GM19455 (cell line): Measurements from ENCODE around the gene TCF12.

Experiments used
- ATAC-seq: cut with Tn5 transposase; IDR thresholded peaks from one replicate; pipeline ENCODE4 v1.9.1; 2021; ENCODE audit not compliant: unreplicated experiment

TCF12 gene

DNA sequence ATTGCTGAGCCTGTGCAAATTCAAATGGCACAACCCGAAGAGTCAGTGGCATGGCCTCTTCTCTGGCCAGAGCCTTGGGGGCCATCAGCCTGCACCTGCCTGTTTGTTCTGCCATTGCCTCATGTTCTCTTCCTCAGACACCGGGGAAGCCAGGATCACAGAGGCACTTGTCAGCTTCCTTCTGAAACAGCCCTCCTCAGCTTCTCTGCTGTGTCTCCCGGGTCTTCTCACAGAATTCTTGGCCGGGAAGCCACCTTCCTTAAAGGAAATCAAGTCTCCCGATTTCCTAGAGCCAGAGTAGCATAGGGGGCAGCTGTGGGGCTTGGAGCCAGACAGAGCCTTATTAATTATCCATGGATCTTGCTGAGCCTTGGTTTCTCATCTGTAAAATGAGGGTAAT lies 410.5 kb downstream of the TCF12 start:
- ATAC-seq, result no peak

DNA sequence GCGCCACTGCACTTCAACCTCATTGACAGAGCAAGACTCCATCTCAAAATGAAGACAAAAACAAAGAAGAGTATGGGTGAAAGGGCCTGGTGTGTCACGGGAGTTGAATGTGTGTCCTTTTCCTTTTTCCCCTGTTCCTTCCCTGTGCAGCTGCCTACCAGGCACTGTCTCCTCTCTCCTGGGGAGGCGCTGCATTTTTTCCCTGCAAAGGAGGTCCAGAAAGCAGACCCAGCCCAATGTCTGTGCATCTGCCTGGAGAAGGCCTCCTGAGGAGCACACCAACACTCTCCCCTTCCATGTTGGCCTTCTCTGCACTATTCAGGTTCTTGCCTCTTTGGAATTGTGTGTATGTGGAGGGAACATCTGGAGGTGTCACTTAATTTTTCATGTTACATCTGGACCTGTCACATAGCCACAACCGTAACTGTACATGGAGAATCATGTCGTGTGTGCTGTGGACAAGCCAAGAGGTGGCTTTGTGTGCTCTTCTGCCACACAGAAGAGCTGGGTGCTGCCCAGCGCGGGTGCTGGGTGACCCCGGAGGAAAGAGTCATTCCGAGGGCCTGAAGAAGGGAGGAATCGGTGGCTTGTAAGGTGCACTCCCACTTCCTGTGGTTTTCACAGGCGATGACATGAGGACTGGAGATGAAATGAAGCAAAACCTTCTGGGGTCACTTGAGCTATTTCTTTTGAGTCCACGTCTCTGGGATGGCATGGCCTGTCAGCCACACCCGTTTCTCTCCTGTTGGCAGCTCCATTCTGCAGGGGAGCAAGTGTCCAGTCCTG lies 411.3 kb downstream of the TCF12 start:
- no peak for ATAC-seq

DNA sequence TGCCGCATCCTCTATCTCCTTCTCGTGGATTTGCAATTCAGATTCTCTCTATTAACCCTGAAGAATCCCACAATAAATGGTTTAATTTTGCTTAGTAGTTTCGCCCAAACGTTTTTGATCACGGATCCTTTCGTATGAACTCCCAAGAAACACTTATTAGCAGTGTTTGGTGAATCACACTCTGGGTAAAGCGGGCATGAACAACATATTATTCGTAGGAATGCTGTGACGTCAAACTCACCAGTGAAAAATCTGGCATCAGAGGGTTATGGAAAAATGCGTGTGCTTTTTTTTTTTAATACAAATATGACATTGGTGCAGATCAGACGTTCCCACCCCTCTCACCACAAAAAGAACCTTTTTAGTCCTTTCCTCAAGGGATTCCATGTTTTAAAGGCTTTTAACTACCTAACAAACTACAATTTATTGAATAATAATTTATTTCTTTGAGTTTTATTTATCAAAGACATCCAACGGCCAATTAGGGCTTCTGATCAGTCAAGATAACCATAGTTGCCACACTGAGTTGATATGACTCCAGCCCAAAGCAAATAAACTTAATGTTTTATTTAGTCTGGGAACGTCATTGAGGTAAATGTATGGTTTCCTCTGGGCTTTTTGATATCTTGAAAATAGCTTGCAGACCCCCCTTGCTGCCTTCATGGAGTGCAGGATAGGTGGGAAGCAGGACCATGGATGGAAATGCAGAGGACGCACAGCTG lies 412.3 kb downstream of the TCF12 start:
- ATAC-seq, result no peak

DNA sequence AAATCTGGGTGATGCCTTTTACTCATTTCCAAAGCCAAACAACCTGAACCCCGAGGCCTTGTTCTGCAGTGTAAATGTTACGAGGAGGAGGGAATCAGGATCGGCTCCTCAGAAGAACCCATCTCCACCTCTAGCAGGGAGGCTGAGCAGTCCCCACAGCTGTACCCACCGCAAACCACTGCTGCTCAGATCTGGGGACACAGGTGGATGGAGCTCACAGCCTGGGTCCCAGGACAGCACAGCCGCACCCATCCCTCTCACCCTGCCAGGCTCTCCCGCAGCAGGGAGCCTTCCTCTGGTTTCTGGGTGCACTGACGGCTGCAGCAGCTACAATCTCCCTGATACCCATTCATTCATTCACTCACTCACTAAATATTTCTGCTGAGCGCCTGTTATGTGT lies 413.9 kb downstream of the TCF12 start:
- ATAC-seq, result no peak

DNA sequence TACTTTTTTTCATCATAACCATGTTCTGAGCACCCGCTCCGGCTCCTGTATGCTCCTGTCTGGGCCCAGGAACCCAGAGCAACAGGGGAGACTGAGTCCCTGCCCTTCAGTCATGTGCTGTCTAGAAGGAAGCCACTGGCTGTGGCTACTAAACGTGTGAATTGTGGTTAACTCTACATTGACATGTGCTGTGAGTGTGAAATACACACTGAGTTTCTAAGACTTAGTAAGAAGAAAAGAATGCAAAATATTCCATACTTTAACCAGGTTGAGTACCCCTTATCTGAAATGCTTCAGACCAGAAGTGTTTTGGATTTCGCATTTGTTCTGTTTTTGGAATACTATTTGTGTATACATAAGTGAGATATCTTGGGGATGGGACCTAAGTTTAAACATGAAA lies 415.0 kb downstream of the TCF12 start:
- ATAC-seq, result no peak

DNA sequence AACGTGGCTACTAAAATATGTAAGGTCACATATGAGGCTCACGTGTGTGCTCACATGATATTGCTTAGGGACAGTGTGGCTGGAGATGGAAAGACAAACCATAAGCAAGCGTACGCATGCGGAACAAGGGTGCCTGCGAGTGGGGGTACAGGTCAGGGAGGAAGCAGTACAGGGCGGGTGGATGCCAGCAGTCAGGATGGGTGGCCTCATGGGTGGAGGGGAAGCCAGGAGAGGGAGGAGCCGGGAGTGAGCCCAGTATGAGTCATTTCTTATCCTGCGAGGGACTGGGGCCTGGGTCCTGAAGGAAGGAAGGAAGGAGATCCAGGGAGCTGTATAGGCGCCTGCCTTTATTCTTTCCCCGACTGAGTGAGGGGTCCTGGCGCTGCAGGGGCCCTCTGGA lies 415.8 kb downstream of the TCF12 start:
- no peak for ATAC-seq

DNA sequence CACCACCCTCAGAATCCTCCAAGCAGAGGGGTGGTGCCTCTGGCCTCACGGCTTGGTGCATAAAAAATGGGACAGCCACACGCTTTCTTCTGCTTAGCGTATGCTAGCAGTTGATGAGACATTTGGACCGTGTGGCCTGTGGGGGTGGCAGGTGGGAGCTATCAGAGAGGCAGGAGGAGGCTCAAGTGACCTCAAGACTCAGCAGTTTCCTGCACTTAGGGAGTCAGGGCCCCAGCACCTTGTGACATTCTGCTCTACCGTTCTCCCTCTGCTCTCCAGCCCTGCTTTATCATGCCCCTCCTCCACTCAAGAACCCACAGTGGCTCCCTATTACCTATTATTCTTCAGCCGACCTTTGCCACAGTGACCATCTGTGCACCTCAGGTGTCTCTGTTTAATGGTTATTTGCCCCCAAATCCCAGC lies 416.9 kb downstream of the TCF12 start:
- ATAC-seq, result no peak

DNA sequence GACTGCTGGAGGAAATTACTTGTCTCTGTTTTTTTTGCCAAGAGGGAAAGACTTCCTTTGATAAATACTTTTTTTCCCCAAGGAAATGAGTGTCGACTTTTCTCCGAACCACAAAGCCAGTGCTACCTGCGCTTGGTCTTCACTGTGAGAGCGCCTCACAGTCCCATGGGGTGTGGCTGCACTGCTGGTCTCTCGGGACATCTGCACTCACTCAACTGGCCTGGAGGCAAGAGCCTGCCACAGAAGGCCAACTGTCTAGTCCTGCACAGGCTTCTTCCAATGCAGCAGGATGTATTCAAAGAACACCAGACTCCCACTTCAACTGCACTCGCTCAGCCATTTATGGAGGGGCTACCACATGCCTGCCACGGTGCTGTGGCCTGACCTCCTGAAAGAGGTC lies 417.3 kb downstream of the TCF12 start:
- ATAC-seq, result no peak

DNA sequence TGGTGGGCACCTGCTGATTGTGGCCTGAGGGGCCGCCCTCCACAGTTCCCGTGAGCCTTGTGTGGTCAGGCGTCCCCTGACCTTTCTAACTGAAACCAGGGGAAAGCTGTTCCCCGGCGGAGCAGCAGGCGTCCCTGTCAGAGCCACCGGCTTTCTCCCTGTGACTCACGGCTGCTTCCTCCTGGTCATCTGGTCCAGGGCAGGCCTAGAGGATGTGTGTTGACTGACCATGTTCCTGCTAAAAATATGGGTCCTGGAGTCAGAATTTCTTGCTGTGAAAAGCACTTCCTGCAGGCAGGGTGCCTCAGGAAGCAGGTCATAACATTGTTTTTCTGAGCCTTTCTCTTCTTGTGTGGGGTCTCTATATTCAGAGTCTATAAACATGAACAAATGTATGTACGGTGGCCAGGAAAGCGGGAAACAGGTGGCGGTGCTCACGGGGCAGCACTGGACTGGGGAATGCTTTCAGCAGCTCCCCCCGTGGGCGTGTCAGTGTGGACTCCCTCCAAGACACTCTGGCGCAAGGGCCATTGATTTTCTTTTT lies 419.5 kb downstream of the TCF12 start:
- ATAC-seq, result no peak

DNA sequence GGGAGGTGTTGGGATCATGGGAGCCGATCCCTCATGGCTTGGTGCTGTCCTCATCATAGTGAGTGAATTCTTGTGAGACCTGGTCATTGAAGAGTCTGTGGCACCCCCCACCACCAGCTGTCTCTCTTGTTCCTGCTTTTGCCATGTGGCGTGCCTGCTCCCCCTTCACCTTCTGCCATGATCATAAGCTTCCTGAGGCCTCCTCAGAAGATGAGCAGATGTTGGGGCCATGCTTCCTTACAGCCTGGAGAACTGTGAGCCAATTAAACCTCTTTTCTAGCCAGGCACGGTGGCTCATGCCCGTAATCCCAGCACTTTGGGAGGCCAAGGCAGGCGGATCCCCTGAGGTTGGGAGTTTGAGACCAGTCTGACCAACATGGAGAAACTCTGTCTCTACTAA lies 420.9 kb downstream of the TCF12 start:
- no peak for ATAC-seq
